Gastroesophageal sphincter (tissue), 4 donors: ENCODE data around the gene RAB3C. TPM values are rescaled to one million over a fixed set of nuclear protein-coding genes. Genes with fewer than 3 reads are reported as not detected.
A peak's percentile ranks its signal among the peaks of the same experiment; 100 is the strongest.

Source experiments
- ATAC-seq: fragments of 150-250 bp; one replicate; pipeline ENCODE4 v1.9.1; 2016; ENCODE audit warnings: mild to moderate bottlenecking, moderate library complexity
- H3K27ac ChIP-seq, 4 donors: fragments of 200-600 bp; sonication (generic) in 3 of 4; 1 replicate in 3 of 4; 2 replicates in 1 of 4; pipeline ENCODE4 v1.5.1; 2016 to 2019
- H3K27me3 ChIP-seq: fragments of 200-600 bp; sonication (generic); one replicate; pipeline ENCODE4 v1.5.1; 2019
- H3K36me3 ChIP-seq, 2 donors: fragments of 200-600 bp; sonication (generic); one replicate each; pipeline ENCODE4 v1.5.1; 2019; ENCODE audit warnings: control low read depth in 1 of 2
- H3K4me1 ChIP-seq, 3 donors: fragments of 200-600 bp; sonication (generic); 1 replicate in 2 of 3; 2 replicates in 1 of 3; pipeline ENCODE4 v1.5.1; 2016 to 2019; ENCODE audit warnings: control low read depth in 2 of 3
- H3K4me3 ChIP-seq, 2 donors: fragments of 200-600 bp; sonication (generic); one replicate each; pipeline ENCODE4 v1.5.1; 2019; ENCODE audit warnings: mild to moderate bottlenecking in 1 of 2, moderate library complexity in 1 of 2
- H3K9me3 ChIP-seq, 3 donors: fragments of 200-600 bp; sonication (generic); one replicate each; pipeline ENCODE4 v1.5.1; 2017 to 2019; ENCODE audit warnings: control low read depth in 2 of 3
- CTCF ChIP-seq, 4 experiments: fragments of 200-600 bp in 2 of 4; fragments of 450-650 bp in 2 of 4; sonication (generic) in 1 of 4; IDR thresholded peaks; one replicate each; pipeline ENCODE4 v1.5.1; 2017 to 2019; ENCODE audit warnings: antibody characterized with exemption in 4 of 4, mild to moderate bottlenecking in 2 of 4, moderate library complexity in 2 of 4
- EP300 ChIP-seq: sonication (generic); formaldehyde crosslinking; IDR thresholded peaks from one replicate; pipeline ENCODE4 v1.6.1; 2017; ENCODE audit warnings: antibody characterized with exemption, mild to moderate bottlenecking
- POLR2A ChIP-seq, 2 donors: fragments of 450-650 bp; IDR thresholded peaks; one replicate each; pipeline ENCODE4 v1.6.1; 2017; ENCODE audit warnings: antibody characterized with exemption in 2 of 2, mild to moderate bottlenecking in 2 of 2, moderate library complexity in 1 of 2
- POLR2AphosphoS5 ChIP-seq: sonication (generic); formaldehyde crosslinking; IDR thresholded peaks from one replicate; pipeline ENCODE4 v1.6.1; 2017; ENCODE audit warnings: antibody characterized with exemption
- WGBS, 2 donors: methylation state at CpG; one replicate each; pipeline ENCODE4 v1.1.5; 2018; ENCODE audit warnings: low coverage in 1 of 2; 5-methylcytosine and 5-hydroxymethylcytosine counted together
- total RNA-seq, 4 donors: library from RNA; depleted of rRNA; stranded (reverse); fragments of >200 nt; gene quantifications; one replicate each; pipeline ENCODE4 v1.1.0, GENCODE V29; 2016

The RAB3C gene
- total RNA-seq, 4 donors from 2014 or later: 0.16 to 3.5 (median 2.1) TPM

GRCh38 chr5:58629271-58630159 lies 46.6 kb downstream of the RAB3C start:
- Histone ChIP-seq H3K9me3 (no peaks in the 10 kb centered on the region), H3K27ac (no peak overlapping the region), H3K36me3 (no peaks in the 10 kb centered on the region), H3K4me1 (no peaks in the 10 kb centered on the region), H3K4me3 (no peak overlapping the region), H3K27me3 (no peaks in the 10 kb centered on the region)
- TF ChIP-seq POLR2AphosphoS5 (no peak), CTCF (IDR thresholded peaks at IDR 0.05) (no peak), EP300 (no peak), POLR2A (IDR thresholded peaks at IDR 0.05) (no peak)
- peak; percentile 43 for ATAC-seq
- WGBS, 2 donors: 17 to 21% methylated on average over 6 of the region's 6 CpGs

- no peaks in the 10 kb centered on the region for H3K4me1 ChIP-seq
- no peaks in the 10 kb centered on the region for H3K27me3 ChIP-seq
- no peaks in the 10 kb centered on the region for H3K36me3 ChIP-seq
- WGBS, 2 donors: 100% methylated on average over 1 of the region's 1 CpG; no CpG with 5 or more reads in 1 of the 2 donors
- ATAC-seq: no peak
- no peak for TF ChIP-seq CTCF (IDR thresholded peaks at IDR 0.05)
- H3K9me3 ChIP-seq: no peaks in the 10 kb centered on the region
- H3K4me3 ChIP-seq: no peak overlapping the region
- no peak overlapping the region for H3K27ac ChIP-seq
Measured at GRCh38 chr5:58631895-58632294, 49.0 kb downstream of the RAB3C start.

DNA sequence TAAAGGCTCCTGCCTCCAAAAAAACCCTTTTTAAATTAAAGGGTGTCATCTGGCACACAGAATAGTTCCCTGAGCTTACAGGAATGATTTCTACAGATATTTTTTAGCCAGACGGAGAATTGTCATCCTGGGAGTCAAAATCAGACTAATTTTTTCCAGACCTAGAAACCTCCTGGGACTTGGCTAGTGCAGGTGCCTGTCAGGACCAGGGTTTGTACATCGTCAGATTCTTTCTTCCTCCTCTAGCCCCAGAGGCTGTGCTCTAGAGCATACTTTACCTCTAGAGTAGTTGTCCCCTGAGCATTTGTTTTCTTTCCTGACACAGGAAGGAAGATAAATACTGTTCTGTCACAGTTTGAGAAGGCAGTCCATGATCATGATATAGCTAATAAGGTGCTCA lies 52.5 kb downstream of the RAB3C start:
- Histone ChIP-seq H3K9me3 (no peaks in the 10 kb centered on the region), H3K4me3 (no peak overlapping the region), H3K36me3 (no peaks in the 10 kb centered on the region), H3K27ac (no peak overlapping the region), H3K27me3 (no peaks in the 10 kb centered on the region), H3K4me1 (no peaks in the 10 kb centered on the region)
- no peak for ATAC-seq
- TF ChIP-seq CTCF (IDR thresholded peaks at IDR 0.05) (no peak), EP300 (no peak), POLR2A (IDR thresholded peaks at IDR 0.05) (no peak), POLR2AphosphoS5 (no peak)
- WGBS, 2 donors: 50 to 54% methylated on average over 2 of the region's 2 CpGs

- no peak for ATAC-seq
- no peak overlapping the region for H3K4me3 ChIP-seq
- no peaks in the 10 kb centered on the region for H3K27me3 ChIP-seq
- H3K4me1 ChIP-seq: no peaks in the 10 kb centered on the region
- no peak overlapping the region for H3K27ac ChIP-seq
- WGBS, 2 donors: 78 to 83% methylated on average over 3 of the region's 3 CpGs
- no peaks in the 10 kb centered on the region for H3K9me3 ChIP-seq
- no peaks in the 10 kb centered on the region for H3K36me3 ChIP-seq
- no peak for TF ChIP-seq CTCF (IDR thresholded peaks at IDR 0.05)
- TF ChIP-seq EP300: no peak
- no peak for TF ChIP-seq POLR2A (IDR thresholded peaks at IDR 0.05)
- no peak for TF ChIP-seq POLR2AphosphoS5
Measured at GRCh38 chr5:58640011-58640410, 57.1 kb downstream of the RAB3C start.

GRCh38 chr5:58641533-58641932 lies 58.7 kb downstream of the RAB3C start:
- 100% methylated on average over 1 of the region's 1 CpG; no CpG with 5 or more reads in 1 of the 2 donors for WGBS, 2 donors
- no peak overlapping the region for H3K4me3 ChIP-seq
- H3K27ac ChIP-seq: no peak overlapping the region
- ATAC-seq: no peak
- no peak for TF ChIP-seq EP300
- no peak for TF ChIP-seq POLR2AphosphoS5
- no peak for TF ChIP-seq CTCF (IDR thresholded peaks at IDR 0.05)
- TF ChIP-seq POLR2A (IDR thresholded peaks at IDR 0.05): no peak
- H3K36me3 ChIP-seq: no peaks in the 10 kb centered on the region
- H3K9me3 ChIP-seq: no peaks in the 10 kb centered on the region
- H3K4me1 ChIP-seq: no peaks in the 10 kb centered on the region
- no peaks in the 10 kb centered on the region for H3K27me3 ChIP-seq
